ENCODE results near the gene TP53TG5. TPM values are rescaled to one million over a fixed set of nuclear protein-coding genes. Genes with fewer than 3 reads are reported as not detected.

Gene TP53TG5
- total and polyA plus RNA-seq, 10 of the 15 experiments (the other 5 are each of a cell fraction or from before 2014, with no cell fraction given) = 0.24 TPM; not detected in 9

GRCh38 chr20:45368221-45368980 lies 9.7 kb downstream of the TP53TG5 start (continued):
- peak in 1 of 2 experiments; percentile 95; a peak in 2 of 4 replicates for TF ChIP-seq ETV6 (conservative IDR thresholded peaks at IDR 0.05 in 1 of 2, IDR thresholded peaks at IDR 0.05 in 1 of 2; ENCODE audit: borderline replicate concordance in 1 of 2, low read depth in 1 of 2)
- no peak for TF ChIP-seq HCFC1 (IDR thresholded peaks at IDR 0.05; ENCODE audit: low read length)
- TF ChIP-seq HDAC2 (IDR thresholded peaks at IDR 0.05) = no peak
- 0 out of 4 replicates have a peak, but pooled peaks of 1 of the 2 experiments have one; percentile 50 for TF ChIP-seq SRF (IDR thresholded peaks at IDR 0.05; ENCODE audit: low read depth in 2 of 2, low read length in 2 of 2)
- peak; percentile 82 for TF ChIP-seq BCL3 (IDR thresholded peaks at IDR 0.05; ENCODE audit: borderline replicate concordance, insufficient read depth, low read depth, low read length, poor library complexity, severe bottlenecking)
- TF ChIP-seq ZNF207 (IDR thresholded peaks at IDR 0.05; ENCODE audit: borderline replicate concordance) = peak; percentile 74; the same call in 1 of the 2 replicates
- TF ChIP-seq MTA2 (IDR thresholded peaks at IDR 0.05; ENCODE audit: low read depth) = peak; percentile 98
- peak; percentile 94 for TF ChIP-seq POU2F2 (IDR thresholded peaks at IDR 0.05; ENCODE audit: borderline replicate concordance, low read depth, low read length)
- TF ChIP-seq NR2F1 (conservative IDR thresholded peaks at IDR 0.05) = peak; percentile 97
- no peak for TF ChIP-seq ASH2L (IDR thresholded peaks at IDR 0.05; ENCODE audit: borderline replicate concordance, low read depth)
- peak; percentile 53 for TF ChIP-seq POLR2AphosphoS5 (IDR thresholded peaks at IDR 0.05; ENCODE audit: low read length)
- TF ChIP-seq HDAC6 (IDR thresholded peaks at IDR 0.05; ENCODE audit: unreplicated experiment) = no peak
- TF ChIP-seq CEBPZ (IDR thresholded peaks at IDR 0.05; ENCODE audit: low read depth, low read length) = no peak
- 0 out of 2 replicates have a peak, but pooled peaks have one; percentile 25 for TF ChIP-seq NKRF (conservative IDR thresholded peaks at IDR 0.05)
- no peak for TF ChIP-seq NR2C2 (IDR thresholded peaks at IDR 0.05; ENCODE audit: borderline replicate concordance, control insufficient read depth, insufficient read length, low read depth)
- TF ChIP-seq REST (IDR thresholded peaks at IDR 0.05; ENCODE audit: low read depth, low read length) = peak; percentile 39; the same call in 1 of the 2 replicates
- no peak for TF ChIP-seq IRF3 (IDR thresholded peaks at IDR 0.05)

All from GM12878 (cell line).